Prostate gland (tissue), 2 donors: Measurements from ENCODE around the gene ATP9B. TPM values are rescaled to one million over a fixed set of nuclear protein-coding genes. Genes with fewer than 3 reads are reported as not detected.

ENCODE experiments used
- DNase-seq: peaks from one replicate; pipeline ENCODE4 v3.0.0-alpha.2; 2019; ENCODE audit warnings: low spot score
- H3K27ac ChIP-seq, 2 donors: fragments of 200-600 bp; sonication (generic); 2 replicates each; pipeline ENCODE4 v1.5.1; 2017 to 2019
- H3K27me3 ChIP-seq: fragments of 200-600 bp; sonication (generic); replicated peaks from 2 replicates; pipeline ENCODE4 v1.5.1; 2019; ENCODE audit not compliant: insufficient read depth
- H3K36me3 ChIP-seq, 2 donors: fragments of 200-600 bp; sonication (generic); 1 replicate in 1 of 2; 2 replicates in 1 of 2; pipeline versions ENCODE4 v1.5.1 to v1.8.1; 2017 to 2019
- H3K4me1 ChIP-seq: fragments of 200-600 bp; sonication (generic); replicated peaks from 2 replicates; pipeline ENCODE4 v1.5.1; 2019
- H3K4me3 ChIP-seq, 2 donors: fragments of 200-600 bp; sonication (generic); 2 replicates each; pipeline ENCODE4 v1.5.1; 2017 to 2019
- H3K9me3 ChIP-seq: fragments of 200-600 bp; sonication (generic); 2 replicates; pipeline ENCODE4 v1.5.1; 2017
- POLR2A ChIP-seq: fragments of 450-650 bp; IDR thresholded peaks from one replicate; pipeline ENCODE4 v1.6.1; 2016; ENCODE audit warnings: antibody characterized with exemption, mild to moderate bottlenecking
- POLR2AphosphoS5 ChIP-seq: sonication (generic); formaldehyde crosslinking; IDR thresholded peaks from one replicate; pipeline ENCODE4 v1.6.1; 2017; ENCODE audit warnings: antibody characterized with exemption
- WGBS: methylation state at CpG from one replicate; pipeline ENCODE4 v1.1.5; 2018; 5-methylcytosine and 5-hydroxymethylcytosine counted together
- intact Hi-C: fragments of 100-400 bp; cut with DNase I; formaldehyde crosslinking; loops from one replicate; pipeline ENCODE4 v1.14.2; 2022
- total RNA-seq, 2 donors: library from RNA; depleted of rRNA; stranded (reverse); fragments of >200 nt; gene quantifications; one replicate each; pipeline ENCODE4 v1.1.0, GENCODE V29; 2016
- TF ChIP-seq, protein P1 (sequence below), 4 experiments: fragments of 200-600 bp in 2 of 4; fragments of 450-650 bp in 2 of 4; sonication (generic) in 2 of 4; IDR thresholded peaks; 1 replicate in 3 of 4; 2 replicates in 1 of 4; pipeline ENCODE4 v1.5.1; 2016 to 2019; ENCODE audit warnings: antibody characterized with exemption in 4 of 4, mild to moderate bottlenecking in 2 of 4, moderate library complexity in 2 of 4

The ATP9B gene
- total RNA-seq, 2 donors from 2014 or later, result 33.8 to 55.6 TPM

GRCh38 chr18:79329786-79330185 lies 260.6 kb downstream of the ATP9B start:
- intact Hi-C loops, result no loop called here

GRCh38 chr18:79332646-79333045 lies 263.5 kb downstream of the ATP9B start:
- peaks cover 0 to 9% of the 10 kb centered on the region in 2 donors for H3K36me3 ChIP-seq
- H3K9me3 ChIP-seq, result no peaks in the 10 kb centered on the region

More at GRCh38 chr18:79329786-79330185, 260.6 kb downstream of the ATP9B start:
- TF ChIP-seq, protein P1, sequence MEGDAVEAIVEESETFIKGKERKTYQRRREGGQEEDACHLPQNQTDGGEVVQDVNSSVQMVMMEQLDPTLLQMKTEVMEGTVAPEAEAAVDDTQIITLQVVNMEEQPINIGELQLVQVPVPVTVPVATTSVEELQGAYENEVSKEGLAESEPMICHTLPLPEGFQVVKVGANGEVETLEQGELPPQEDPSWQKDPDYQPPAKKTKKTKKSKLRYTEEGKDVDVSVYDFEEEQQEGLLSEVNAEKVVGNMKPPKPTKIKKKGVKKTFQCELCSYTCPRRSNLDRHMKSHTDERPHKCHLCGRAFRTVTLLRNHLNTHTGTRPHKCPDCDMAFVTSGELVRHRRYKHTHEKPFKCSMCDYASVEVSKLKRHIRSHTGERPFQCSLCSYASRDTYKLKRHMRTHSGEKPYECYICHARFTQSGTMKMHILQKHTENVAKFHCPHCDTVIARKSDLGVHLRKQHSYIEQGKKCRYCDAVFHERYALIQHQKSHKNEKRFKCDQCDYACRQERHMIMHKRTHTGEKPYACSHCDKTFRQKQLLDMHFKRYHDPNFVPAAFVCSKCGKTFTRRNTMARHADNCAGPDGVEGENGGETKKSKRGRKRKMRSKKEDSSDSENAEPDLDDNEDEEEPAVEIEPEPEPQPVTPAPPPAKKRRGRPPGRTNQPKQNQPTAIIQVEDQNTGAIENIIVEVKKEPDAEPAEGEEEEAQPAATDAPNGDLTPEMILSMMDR (IDR thresholded peaks at IDR 0.05), result no peak
- TF ChIP-seq POLR2A, result no peak
- no peak for TF ChIP-seq POLR2AphosphoS5
- H3K27me3 ChIP-seq, result no peaks in the 10 kb centered on the region
- H3K27ac ChIP-seq, result no peak overlapping the region
- H3K36me3 ChIP-seq, result peaks cover 0 to 9% of the 10 kb centered on the region in 2 donors
- 72% methylated on average over 9 of the region's 9 CpGs for WGBS
- no peaks in the 10 kb centered on the region for H3K9me3 ChIP-seq
- no peak for DNase-seq
- no peaks in the 10 kb centered on the region for H3K4me1 ChIP-seq
- H3K4me3 ChIP-seq, result no peak overlapping the region

GRCh38 chr18:79333046-79333445 lies 263.9 kb downstream of the ATP9B start:
- DNase-seq, result no peak
- intact Hi-C loops, result no loop called here
- TF ChIP-seq, protein P1 (IDR thresholded peaks at IDR 0.05), result no peak
- TF ChIP-seq POLR2A (no peak), POLR2AphosphoS5 (no peak)

More at GRCh38 chr18:79332646-79333045, 263.5 kb downstream of the ATP9B start:
- intact Hi-C loops, result no loop called here
- Histone ChIP-seq H3K4me1 (no peaks in the 10 kb centered on the region), H3K27me3 (no peaks in the 10 kb centered on the region), H3K27ac (no peak overlapping the region), H3K4me3 (no peak overlapping the region)
- TF ChIP-seq POLR2A (no peak), POLR2AphosphoS5 (no peak)
- TF ChIP-seq, protein P1 (IDR thresholded peaks at IDR 0.05), result no peak
- no peak for DNase-seq
- WGBS, result 83% methylated on average over 6 of the region's 6 CpGs

DNA sequence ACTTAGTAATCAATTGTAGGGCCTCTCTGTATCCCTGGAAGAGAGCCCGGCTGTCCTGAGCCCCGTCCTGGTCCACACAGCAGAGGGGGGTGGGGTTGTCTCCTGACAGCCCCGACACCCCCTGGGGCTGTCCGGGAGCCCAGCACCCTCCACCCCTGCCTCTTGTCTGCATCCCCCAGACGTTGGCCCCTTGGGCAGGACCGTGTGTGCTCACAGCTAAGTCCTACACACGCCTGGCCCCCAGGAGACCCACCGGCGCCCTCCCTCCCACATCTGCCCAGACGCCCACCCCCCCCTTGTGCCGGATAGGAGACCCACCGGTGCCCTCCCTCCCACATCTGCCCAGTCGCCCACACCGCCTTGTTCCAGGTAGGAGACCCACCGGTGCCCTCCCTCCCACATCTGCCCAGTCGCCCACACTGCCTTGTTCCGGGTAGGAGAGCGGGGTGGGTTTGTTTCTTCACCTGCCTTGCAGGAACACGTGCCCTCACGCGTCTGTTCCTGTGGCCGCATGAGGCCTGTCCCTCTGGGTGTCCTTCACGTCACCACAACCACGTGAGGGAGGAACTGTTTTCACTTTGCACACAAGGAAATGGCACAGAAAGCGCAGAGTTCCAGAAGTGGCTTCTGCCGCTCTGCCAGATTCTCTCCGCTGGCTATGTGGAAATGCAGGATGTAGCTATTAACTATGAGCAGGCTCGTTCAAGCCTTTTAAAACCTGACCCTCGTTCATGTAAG lies 265.5 kb downstream of the ATP9B start:
- no peaks in the 10 kb centered on the region for H3K27me3 ChIP-seq
- peak; percentile 21 for DNase-seq
- peak overlapping the region in 1 of 2 donors; percentile 46 for H3K27ac ChIP-seq
- H3K4me1 ChIP-seq, result no peaks in the 10 kb centered on the region
- peaks cover 0 to 9% of the 10 kb centered on the region in 2 donors for H3K36me3 ChIP-seq
- 72% methylated on average over 26 of the region's 29 CpGs for WGBS
- intact Hi-C loops, result no loop called here
- no peaks in the 10 kb centered on the region for H3K9me3 ChIP-seq
- TF ChIP-seq POLR2AphosphoS5, result peak; percentile 51
- no peak for TF ChIP-seq POLR2A
- TF ChIP-seq, protein P1 (IDR thresholded peaks at IDR 0.05), result no peak
- H3K4me3 ChIP-seq, result no peak overlapping the region

More at GRCh38 chr18:79333046-79333445, 263.9 kb downstream of the ATP9B start:
- H3K4me1 ChIP-seq, result no peaks in the 10 kb centered on the region
- H3K36me3 ChIP-seq, result peaks cover 0 to 9% of the 10 kb centered on the region in 2 donors
- H3K4me3 ChIP-seq, result no peak overlapping the region
- no peaks in the 10 kb centered on the region for H3K9me3 ChIP-seq
- H3K27me3 ChIP-seq, result no peaks in the 10 kb centered on the region
- 94% methylated on average over 6 of the region's 6 CpGs for WGBS
- no peak overlapping the region for H3K27ac ChIP-seq

DNA sequence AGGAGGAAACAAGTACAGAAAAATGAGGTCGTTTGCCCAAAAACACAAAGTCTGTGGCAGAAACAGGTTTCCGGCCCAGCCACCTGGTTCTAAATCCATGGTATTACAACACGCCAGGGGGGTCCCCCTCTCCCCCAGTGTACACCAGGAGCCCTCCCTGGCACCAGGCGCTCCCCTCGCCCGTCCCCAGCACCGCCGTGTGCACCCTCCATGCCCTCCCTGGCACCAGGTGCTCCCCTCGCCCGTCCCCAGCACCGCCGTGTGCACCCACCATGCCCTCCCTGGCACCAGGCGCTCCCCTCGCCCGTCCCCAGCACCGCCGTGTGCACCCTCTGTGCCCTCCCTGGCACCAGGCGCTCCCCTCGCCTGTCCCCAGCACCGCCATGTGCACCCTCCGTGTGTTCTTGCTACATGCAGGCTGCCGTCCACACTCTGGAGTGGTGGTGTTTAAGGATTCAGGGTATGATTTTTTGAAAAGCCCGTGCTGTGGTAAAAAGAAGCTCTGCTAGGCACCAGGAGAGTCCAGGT lies 266.7 kb downstream of the ATP9B start:
- no peaks in the 10 kb centered on the region for H3K4me1 ChIP-seq
- intact Hi-C loops, result no loop called here
- no peaks in the 10 kb centered on the region for H3K9me3 ChIP-seq
- H3K27ac ChIP-seq, result no peak overlapping the region
- TF ChIP-seq POLR2AphosphoS5 (no peak), POLR2A (no peak)
- TF ChIP-seq, protein P1 (IDR thresholded peaks at IDR 0.05), result no peak
- no peak for DNase-seq
- H3K36me3 ChIP-seq, result peaks cover 0 to 9% of the 10 kb centered on the region in 2 donors
- whole genome bisulfite sequencing, result 98% methylated on average over 23 of the region's 23 CpGs
- no peak overlapping the region for H3K4me3 ChIP-seq
- no peaks in the 10 kb centered on the region for H3K27me3 ChIP-seq
